ENCODE measurements around the gene ZNF512.
"Not testable (repeated sequence)": the region's sequence is repeated elsewhere in the genome, so short reads cannot be mapped to it uniquely, and the experiment has no call there.

Gene ZNF512, protein sequence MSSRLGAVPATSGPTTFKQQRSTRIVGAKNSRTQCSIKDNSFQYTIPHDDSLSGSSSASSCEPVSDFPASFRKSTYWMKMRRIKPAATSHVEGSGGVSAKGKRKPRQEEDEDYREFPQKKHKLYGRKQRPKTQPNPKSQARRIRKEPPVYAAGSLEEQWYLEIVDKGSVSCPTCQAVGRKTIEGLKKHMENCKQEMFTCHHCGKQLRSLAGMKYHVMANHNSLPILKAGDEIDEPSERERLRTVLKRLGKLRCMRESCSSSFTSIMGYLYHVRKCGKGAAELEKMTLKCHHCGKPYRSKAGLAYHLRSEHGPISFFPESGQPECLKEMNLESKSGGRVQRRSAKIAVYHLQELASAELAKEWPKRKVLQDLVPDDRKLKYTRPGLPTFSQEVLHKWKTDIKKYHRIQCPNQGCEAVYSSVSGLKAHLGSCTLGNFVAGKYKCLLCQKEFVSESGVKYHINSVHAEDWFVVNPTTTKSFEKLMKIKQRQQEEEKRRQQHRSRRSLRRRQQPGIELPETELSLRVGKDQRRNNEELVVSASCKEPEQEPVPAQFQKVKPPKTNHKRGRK

DNA sequence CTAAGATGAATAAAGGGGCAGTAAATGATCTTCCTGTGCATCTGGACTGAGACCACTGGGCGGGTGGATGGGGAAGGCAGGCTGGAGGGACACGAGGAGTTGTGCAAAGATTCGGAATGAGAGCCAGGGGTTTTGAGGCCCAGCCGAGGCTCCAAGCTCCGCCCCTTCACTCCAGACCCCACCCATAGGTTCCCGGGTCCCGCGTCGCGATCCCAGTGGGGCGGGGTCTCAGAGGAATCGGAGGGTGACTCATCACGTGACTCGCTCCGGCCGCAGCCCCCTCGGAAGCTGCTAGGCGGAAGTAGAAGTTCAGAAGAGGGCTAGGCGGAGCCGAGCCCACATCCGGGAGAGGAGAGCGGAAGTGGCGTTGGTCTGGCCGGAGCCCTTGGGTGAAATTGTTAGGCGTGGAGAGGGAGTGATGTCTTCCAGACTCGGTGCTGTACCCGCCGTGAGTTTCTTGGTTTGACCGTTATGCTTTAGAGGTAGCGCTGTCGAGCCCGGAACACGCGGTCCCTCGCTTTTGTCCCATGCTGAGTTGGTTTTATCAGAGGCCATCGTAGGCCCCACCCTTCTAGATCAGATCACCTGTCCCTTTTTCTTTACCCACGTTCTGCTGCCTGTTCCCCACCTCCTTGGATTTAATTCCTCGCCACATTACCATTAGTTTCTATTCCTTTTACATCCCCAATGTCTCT is at the start of gene ZNF512:
ZNF512 (plus strand) TSS at position 348 of the 695 bp plus-strand sequence; CDS start at position 419, 71 bp downstream.
- DNase-seq (ENCODE audit: low read depth), result peak; percentile 60

DNA sequence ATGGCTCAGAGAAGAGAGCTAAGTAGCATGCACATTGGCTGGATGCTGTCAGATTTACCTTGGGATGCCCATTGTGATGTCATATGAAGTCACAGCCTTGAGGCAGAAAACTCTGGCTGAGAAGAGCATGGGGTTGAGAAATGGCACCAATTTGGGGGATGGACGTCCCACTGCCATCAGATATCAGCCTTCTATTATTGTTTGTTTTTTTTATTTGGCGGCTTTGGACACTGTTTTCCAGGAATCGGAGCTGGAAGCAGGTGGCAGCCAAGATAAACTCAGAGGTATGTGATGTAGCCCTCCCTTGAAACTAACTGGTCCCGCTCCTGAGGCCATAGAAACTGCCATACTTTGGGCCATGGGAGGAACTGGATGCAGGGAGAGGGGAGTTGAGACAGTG is 45.6 kb upstream of the ZNF512 start:
- no peak for DNase-seq (ENCODE audit: low read depth)

DNA sequence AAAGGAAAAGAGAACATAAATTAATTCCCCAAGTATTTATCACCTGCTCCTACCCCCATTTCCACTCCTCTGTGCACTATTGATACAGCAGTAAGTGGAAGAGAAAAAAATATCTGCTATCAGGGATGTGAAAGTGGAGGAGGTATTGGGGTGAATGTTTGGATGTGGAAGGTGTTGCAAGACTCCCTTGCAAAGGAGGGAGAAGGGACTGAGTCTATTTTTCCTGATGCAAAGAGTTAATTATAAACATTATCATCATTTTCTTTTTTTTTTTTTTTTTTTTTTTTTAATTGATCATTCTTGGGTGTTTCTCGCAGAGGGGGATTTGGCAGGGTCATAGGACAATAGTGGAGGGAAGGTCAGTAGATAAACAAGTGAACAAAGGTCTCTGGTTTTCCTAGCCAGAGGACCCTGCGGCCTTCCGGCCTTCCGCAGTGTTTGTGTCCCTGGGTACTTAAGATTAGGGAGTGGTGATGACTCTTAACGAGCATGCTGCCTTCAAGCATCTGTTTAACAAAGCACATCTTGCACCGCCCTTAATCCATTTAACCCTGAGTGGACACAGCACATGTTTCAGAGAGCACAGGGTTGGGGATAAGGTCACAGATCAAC is 43.9 kb upstream of the ZNF512 start:
- not testable (repeated sequence) for DNase-seq (ENCODE audit: low read depth)

DNA sequence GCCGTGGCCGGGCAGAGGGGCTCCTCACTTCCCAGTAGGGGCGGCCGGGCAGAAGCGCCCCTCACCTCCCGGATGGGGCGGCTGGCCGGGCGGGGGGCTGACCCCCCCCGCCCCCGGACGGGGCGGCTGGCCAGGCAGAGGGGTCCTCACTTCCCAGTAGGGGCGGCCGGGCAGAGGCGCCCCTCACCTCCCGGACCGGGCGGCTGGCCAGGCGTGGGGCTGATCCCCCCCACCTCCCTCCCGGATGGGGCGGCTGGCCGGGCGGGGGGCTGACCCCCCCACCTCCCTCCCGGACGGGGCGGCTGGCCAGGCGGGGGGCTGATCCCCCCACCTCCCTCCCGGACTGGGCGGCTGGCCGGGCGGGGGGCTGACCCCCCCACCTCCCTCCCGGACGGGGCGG is 43.2 kb upstream of the ZNF512 start:
- DNase-seq (ENCODE audit: low read depth), result not testable (repeated sequence)

DNA sequence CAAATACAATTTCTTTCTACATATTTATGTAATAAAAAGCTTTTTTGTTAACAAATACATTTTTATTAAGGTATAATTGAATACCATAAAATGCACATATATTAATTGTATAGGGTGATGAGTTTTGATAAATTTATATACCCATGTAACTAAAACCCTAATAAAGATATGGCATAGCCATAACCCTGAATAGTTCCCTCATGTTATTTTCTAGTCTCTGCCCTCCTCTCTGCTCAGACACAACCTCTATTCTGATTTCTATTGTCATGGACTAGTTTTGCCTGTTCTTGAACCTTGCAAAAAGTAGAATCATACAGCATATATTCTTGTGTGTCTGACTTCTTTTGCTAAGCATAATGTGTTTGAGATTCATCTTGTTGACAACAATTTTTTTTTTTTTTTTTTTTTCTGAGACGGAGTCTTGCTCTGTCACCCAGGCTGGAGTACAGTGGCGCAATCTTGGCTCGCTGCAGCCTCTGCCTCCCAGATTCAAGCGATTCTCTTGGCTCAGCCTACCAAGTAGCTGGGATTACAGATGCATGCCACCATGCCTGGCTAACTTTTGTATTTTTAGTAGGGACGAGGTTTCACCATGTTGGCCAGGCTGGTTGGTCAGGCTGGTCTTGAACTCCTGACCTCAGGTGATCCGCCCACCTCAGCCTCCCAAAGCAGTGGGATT is 38.6 kb upstream of the ZNF512 start:
- DNase-seq (ENCODE audit: low read depth), result no peak

DNA sequence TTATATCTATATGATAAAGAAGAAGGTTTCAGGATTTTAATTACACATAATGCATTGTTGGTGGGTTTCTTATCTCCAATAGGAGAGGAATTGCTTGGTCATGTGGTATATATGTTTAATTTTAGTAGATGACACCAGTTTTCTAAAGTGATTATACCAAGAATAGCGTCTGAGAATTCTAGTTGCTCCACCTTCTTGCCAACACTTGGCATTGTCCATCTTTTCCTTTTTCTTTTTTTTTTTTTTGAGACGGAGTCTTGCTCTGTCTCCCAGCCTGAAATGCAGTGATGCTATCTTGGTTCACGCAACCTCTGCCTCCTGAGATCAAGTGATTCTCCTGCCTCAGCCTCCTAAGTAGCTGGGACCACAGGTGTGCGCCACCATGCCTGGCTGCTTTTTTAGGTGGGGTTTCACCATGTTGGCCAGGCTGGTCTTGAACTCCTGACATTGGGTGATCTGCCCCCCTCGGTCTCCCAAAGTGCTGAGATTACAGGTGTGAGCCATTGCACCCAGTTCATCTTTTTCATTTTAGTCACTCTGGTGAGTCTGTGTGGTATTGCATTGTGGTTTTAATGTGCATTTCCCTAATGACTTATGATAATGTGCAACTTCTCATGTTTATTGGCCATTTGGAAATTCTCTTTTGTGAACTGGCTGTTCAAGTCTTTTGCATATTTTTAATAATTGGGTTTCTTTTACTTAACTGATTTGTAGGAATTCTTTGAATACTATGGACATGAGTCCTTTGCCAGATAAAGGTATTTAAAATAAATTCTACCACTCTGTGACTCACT is 37.3 kb upstream of the ZNF512 start:
- DNase-seq (ENCODE audit: low read depth), result no peak

DNA sequence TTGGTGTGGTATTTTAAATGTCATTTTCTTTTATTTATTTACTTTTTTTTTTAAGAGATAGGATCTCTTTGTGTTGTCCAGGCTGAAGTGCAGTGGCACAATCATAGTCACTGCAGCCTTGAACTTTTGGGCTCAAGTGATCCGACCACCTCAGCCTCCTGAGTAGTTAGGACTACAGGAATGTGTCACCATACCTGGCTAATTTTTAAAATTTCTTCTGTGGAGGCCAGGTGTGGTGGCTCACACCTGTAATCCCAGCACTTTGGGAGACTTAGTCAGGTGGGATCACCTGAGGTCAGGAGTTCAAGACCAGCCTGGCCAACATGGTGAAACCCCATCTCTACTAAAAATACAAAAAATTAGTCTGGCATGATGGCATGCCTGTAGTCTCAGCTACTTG is 33.5 kb upstream of the ZNF512 start:
- no peak for DNase-seq (ENCODE audit: low read depth)

DNA sequence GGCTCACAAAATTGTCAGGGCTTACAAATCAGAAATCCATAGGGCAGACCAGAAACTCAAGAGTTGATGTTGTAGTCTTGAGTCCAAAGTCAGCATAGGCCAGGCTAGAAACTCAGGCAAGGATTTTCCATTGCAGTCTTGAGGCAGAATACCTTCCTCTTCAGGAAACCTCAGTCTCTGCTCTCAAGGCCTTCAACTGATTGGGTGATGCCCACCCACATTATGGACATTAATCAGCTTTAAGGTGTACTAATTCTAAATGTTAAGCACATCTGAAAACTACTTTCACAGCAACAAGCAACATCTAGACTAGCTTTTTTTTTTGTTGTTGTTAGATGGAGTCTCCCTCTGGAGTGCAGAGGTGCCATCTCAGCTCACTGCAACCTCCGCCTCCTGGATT is 31.3 kb upstream of the ZNF512 start:
- DNase-seq (ENCODE audit: low read depth), result no peak

DNA sequence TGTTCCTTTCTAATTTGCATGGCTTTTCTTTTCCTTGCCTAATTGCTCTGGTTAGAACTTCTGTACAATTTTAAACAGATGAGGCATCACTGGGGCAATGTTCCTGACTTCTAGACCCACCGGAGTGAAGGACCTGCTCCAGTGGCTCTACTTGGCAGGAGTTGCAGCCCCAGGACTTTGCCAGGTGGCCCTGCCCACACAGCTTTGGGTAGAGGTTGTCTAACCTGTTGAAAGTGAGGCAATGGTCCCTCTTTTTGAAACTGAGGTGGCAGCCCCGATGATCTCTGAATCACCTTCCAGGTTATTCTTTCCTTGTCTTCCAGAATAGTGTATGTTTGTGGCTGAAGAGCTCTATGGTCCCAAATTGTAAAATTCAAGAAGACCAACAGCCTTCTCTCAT is 29.9 kb upstream of the ZNF512 start:
- no peak for DNase-seq (ENCODE audit: low read depth)

DNA sequence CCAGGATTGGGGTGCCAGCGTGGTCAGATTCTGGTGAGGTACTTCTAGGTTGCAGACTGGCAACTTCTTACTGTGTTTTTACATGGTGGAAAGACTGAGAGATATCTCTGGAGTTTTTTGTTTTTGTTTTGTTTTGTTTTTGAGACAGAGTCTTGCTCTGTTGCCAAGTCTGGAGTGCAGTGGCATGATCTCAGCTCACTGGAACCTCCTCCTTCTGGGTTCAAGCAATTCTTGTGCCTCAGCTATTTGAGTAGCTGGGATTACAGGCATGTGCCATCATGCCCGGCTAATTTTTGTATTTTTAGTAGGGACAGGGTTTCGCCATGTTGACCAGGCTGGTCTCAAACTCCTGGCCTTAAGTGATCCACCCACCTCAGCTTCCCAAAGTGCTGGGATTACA is 28.4 kb upstream of the ZNF512 start:
- not testable (repeated sequence) for DNase-seq (ENCODE audit: low read depth)

DNA sequence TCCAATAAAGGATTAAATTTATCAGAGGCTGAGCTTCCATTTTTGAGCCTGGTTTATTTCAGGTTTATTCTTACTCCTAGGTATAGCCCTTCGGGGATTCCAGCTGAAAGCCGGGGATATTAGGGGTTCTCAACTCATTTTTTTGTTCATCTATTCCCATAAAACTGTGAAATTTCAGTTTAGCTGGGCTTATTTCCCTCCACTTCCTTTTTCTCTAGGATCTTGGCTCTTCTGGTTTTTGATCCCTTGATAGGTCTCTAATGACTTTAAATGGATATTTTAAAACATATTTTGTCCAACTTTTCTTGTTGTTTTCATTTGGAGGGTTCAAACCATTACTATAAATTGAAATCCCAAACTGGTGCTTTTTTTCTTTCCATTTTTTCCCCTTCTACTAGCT is 23.6 kb upstream of the ZNF512 start:
- no peak for DNase-seq (ENCODE audit: low read depth)

DNA sequence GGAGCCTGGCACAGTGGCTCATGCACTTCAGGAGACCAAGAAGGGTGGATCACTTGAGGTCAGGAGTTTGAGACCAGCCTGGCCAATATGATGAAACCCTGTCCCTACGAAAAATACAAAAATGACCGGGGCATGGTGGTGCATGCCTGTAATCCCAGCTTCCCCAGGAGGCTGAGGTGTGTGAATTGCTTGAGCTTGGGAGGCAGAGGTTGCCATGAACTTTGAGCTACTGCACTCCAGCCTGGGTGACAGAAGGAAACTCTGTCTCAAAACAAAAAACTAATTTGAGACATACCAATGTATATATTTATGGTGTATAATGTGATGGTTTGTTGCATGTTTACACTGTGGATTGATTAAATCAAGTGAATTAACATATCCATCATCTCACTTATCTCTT is 21.8 kb upstream of the ZNF512 start:
- no peak for DNase-seq (ENCODE audit: low read depth)

DNA sequence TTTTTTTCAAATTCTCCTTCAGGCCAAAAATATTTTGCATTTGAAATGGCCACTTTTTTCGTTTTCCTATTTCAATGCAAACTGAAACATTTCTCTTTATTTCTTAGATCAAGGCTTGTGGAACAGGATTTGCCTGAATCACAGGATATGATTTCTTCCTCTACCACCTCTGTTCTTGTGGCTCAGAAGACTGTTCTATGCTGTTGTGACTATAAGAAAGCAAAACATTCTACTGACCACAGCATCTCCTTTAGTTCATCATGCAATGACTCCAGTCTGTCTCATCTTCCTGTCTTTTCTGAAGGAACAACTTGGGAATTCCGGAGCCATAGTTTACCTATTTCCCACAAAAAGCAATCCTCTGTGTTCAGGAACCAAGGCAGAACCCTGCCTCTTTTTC is 16.2 kb upstream of the ZNF512 start:
- DNase-seq (ENCODE audit: low read depth), result peak; percentile 76

DNA sequence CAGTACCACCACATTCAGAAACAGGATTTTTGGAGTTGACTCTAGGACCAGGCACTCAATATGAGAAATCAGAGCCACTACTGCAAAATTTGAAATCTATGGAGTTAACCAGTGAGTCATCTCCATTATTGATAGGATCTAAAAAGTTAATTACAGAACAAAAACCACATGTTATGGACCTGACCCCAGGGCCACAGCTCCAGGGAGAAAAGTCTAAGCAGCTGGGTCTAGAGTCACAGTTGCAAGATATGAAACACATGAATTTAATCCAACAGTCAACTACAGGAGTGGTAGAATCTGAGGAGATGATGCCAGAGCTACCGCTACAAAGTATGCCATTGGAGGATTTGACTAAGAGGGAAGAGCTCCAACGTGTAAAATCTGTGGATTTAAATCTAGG is 13.4 kb upstream of the ZNF512 start:
- peak; percentile 13 for DNase-seq (ENCODE audit: low read depth)

DNA sequence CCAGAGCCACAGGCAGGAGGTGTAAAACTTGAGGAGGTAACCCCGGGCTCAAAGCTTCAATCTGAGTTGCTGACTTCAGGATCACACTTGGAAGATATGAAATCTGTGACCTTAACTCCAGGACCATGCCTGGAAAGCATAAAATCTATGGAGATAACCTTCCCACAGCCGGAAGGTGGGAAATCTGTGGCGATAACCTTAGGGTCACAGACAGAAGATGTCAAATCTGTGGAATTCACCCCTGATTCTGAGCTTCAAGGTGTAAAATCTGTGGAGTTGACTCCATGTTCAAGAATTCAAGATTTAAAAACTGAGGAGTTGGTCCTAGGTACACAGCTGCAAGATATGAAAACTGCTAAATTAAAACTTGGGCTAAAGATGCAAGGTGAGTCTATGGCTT is 11.6 kb upstream of the ZNF512 start:
- no peak for DNase-seq (ENCODE audit: low read depth)

DNA sequence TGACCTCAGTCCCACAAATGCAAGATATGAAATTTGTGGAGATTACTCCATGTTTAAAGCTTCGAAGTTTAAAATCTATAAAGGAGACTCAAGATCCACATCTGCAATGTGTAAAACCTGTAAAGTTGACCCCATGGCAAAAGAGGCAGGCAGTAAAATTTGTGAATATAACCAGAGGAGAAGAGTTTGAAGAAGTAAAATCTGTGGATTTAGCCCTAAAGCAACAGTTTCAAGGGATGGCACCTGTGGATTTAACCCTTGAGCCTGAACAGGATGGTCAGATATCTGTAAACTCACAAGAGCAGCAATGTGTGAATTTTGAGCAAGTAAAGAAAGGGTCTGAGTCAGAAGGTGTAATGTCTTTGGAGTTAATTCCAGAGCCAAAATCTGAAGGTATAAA is 11.2 kb upstream of the ZNF512 start:
- DNase-seq (ENCODE audit: low read depth), result no peak

DNA sequence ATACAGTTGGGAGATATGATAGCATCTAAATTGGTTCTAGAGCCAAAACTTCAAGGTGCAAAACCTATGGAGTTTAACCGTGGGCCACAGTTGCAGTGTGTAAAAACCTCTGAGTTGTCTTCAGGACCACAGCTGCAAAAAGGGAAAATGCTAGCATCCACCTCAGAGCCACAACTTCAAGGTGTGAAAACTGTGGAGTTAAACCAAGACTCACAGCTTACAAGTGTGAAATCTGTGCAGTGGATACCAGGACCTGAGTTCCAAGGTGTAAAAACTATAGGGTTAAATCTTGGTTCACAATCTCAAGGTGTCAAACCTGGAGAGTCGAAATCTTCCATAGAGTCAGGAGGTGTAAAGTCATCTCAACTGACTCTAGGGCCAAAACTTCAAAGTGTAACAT is 10.4 kb upstream of the ZNF512 start:
- DNase-seq (ENCODE audit: low read depth), result no peak

DNA sequence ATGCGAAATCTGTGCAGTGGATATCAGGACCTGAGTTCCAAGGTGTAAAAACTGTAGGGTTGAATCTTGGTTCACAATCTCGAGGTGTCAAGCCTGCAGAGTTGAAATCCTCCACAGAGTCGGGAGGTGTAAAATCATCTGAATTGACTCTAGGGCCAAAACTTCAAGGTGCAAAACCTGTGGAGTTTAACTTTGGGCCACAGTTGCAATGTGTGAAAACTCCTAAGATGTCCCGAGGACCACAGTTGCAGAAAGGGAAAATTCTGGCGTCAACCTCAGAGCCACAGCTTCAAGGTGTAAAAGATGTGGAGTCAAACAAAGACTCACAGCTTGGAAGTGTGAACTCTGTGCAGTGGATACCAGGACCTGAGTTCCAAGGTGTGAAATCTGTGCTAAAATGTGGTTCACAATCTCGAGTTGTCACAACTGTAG is 9.8 kb upstream of the ZNF512 start:
- no peak for DNase-seq (ENCODE audit: low read depth)

DNA sequence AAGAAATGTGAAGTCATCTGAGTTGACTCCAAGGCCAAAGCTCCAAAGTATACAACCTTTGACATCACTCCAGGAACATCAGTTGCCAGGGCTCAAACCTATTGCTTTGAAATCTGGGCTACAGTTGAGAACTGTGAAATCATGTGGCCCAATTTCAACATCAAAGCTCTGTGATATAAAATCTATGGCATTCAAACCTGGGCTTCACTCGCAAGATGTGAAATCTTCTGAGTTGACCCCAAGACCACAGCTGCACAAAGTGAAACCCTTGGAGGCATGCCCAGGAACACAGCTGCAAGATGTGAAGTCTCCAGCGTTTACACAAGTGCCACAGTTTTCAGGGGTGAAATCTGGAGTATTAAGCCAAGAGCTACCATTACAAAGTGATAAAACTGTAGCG is 9.4 kb upstream of the ZNF512 start:
- no peak for DNase-seq (ENCODE audit: low read depth)

DNA sequence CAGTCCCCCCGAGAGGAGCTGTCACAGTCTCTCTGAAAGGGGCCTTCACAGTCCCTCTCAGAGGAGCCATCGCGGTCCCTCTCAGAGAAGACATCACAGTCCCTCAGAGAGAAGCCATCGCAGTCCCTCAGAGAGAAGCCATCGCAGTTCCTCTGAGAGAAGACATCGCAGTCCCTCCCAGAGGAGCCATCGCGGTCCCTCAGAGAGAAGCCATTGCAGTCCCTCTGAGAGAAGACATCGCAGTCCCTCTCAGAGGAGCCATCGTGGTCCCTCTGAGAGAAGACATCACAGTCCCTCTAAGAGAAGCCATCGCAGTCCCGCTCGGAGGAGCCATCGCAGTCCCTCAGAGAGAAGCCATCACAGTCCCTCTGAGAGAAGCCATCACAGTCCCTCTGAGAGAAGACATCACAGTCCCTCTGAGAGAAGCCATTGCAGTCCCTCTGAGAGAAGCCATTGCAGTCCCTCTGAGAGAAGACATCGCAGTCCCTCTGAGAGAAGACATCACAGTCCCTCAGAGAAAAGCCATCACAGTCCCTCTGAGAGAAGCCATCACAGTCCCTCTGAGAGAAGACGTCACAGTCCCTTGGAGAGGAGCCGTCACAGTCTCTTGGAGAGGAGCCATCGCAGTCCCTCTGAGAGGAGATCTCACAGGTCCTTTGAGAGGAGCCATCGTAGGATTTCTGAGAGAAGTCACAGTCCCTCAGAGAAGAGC is 1.3 kb upstream of the ZNF512 start:
- no peak for DNase-seq (ENCODE audit: low read depth)

All from HS-5 (cell line).